Measurements from ENCODE around the gene PLRG1.

Gene PLRG1

DNA sequence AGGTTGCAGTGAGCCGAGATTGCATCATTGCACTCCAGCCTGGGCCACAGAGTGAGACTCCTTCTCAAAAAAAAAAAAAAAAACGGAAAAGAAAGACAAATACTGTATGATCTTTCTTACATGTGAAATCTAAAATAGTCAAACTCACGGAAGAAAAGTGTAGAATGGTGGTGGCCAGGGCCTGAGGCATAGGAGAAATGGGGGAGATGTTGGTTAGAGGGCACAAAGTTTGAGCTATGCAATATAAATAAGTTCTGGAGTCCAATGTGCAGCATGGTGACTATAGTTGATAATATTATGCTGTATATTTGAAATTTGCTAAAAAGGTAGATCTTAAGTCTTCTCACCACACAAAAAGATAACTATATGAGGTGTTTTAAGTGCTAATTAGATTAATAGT, 41.7 kb upstream of the PLRG1 start:
- DNase-seq, result no peak
- Histone ChIP-seq H3K27ac (no peak overlapping the region), H3K36me3 (no peaks in the 10 kb centered on the region), H3K4me3 (ENCODE audit: low read depth, low read length) (no peak overlapping the region), H3K9me3 (ENCODE audit: severe bottlenecking) (no peaks in the 10 kb centered on the region), H3K27me3 (ENCODE audit: insufficient read depth, low read depth, severe bottlenecking) (no peaks in the 10 kb centered on the region)
- TF ChIP-seq, protein P1, sequence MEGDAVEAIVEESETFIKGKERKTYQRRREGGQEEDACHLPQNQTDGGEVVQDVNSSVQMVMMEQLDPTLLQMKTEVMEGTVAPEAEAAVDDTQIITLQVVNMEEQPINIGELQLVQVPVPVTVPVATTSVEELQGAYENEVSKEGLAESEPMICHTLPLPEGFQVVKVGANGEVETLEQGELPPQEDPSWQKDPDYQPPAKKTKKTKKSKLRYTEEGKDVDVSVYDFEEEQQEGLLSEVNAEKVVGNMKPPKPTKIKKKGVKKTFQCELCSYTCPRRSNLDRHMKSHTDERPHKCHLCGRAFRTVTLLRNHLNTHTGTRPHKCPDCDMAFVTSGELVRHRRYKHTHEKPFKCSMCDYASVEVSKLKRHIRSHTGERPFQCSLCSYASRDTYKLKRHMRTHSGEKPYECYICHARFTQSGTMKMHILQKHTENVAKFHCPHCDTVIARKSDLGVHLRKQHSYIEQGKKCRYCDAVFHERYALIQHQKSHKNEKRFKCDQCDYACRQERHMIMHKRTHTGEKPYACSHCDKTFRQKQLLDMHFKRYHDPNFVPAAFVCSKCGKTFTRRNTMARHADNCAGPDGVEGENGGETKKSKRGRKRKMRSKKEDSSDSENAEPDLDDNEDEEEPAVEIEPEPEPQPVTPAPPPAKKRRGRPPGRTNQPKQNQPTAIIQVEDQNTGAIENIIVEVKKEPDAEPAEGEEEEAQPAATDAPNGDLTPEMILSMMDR (IDR thresholded peaks at IDR 0.05; ENCODE audit: low read depth, low read length), result no peak

- no peak for DNase-seq
- H3K36me3 ChIP-seq, result no peaks in the 10 kb centered on the region
- H3K4me3 ChIP-seq (ENCODE audit: low read depth, low read length), result no peak within 1 kb of the TSS
- H3K27me3 ChIP-seq (ENCODE audit: insufficient read depth, low read depth, severe bottlenecking), result no peaks in the 10 kb centered on the region
- TF ChIP-seq, protein P1 (IDR thresholded peaks at IDR 0.05; ENCODE audit: low read depth, low read length), result no peak
- H3K9me3 ChIP-seq (ENCODE audit: severe bottlenecking), result no peaks in the 10 kb centered on the region
- no peak within 1 kb of the TSS for H3K27ac ChIP-seq
Observed at GRCh38 chr4:154590329-154591006, 40.3 kb upstream of the PLRG1 start, which contains the start of gene FGA. TSS of gene FGA (minus strand) at chr4:154590742. CDS start at chr4:154590687, 55 bp downstream.

- Histone ChIP-seq H3K36me3 (no peaks in the 10 kb centered on the region), H3K9me3 (ENCODE audit: severe bottlenecking) (no peaks in the 10 kb centered on the region), H3K27me3 (ENCODE audit: insufficient read depth, low read depth, severe bottlenecking) (no peaks in the 10 kb centered on the region), H3K4me3 (ENCODE audit: low read depth, low read length) (no peak overlapping the region), H3K27ac (no peak overlapping the region)
- no peak for DNase-seq
- TF ChIP-seq, protein P1 (IDR thresholded peaks at IDR 0.05; ENCODE audit: low read depth, low read length), result no peak
Observed at GRCh38 chr4:154589296-154590197, 39.3 kb upstream of the PLRG1 start.

DNA sequence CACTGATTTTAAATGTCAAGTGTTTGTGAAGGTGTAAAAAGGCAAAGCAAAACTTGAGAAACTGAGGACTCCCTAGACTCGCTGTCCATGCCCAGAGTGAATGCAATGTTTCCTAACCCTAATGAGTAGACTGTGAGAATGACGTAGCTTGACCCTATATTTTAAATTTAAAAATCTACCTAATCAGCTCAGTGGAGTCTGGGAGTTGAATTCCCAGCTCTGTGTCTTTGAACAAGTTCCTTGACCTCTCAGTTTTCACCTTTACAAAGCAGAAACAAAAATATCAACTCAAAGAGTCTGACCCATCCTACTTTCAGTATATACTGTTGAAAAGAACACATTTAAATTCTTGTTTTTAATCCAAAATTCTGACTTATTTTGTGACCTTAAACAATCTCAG, 38.0 kb upstream of the PLRG1 start:
- H3K27me3 ChIP-seq (ENCODE audit: insufficient read depth, low read depth, severe bottlenecking), result no peaks in the 10 kb centered on the region
- H3K36me3 ChIP-seq, result no peaks in the 10 kb centered on the region
- TF ChIP-seq, protein P1 (IDR thresholded peaks at IDR 0.05; ENCODE audit: low read depth, low read length), result no peak
- no peak overlapping the region for H3K27ac ChIP-seq
- H3K4me3 ChIP-seq (ENCODE audit: low read depth, low read length), result no peak overlapping the region
- H3K9me3 ChIP-seq (ENCODE audit: severe bottlenecking), result no peaks in the 10 kb centered on the region
- no peak for DNase-seq

DNA sequence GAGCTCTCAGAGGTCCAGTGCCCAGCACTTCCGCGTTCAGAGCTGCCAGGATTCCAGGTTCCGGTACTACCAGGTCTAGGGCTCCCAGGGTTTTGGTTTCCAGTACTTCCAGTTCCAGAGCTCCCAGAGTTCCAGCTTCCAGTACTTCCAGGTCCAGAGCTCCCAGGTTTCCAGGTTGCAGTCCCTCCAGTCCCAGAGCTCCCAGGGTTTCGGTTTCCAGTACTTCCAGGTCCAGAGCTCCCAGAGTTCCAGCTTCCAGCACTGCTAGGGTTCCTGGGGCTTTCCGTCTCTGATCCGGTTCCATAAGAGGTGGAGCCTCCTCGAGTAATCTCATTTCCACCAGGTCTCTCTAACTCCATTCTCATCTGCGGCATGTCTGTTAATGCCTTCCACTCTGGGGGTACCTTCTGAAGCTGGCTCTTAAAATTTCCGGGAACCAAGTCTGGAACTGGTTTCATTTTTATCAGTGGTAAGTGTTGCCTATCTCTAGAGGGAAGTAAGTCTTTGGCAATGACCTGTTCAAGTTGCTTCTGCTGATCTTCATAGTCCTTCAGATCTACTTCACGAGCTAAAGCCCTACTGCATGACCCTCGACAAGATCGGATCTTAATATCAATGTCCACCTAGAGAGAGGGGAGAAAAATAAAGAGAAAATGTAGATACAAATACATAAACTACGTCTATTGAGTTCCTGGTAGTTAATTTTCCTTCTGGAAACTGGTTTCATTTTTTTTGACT, 36.3 kb upstream of the PLRG1 start:
- no peak overlapping the region for H3K27ac ChIP-seq
- H3K36me3 ChIP-seq, result no peaks in the 10 kb centered on the region
- no peaks in the 10 kb centered on the region for H3K9me3 ChIP-seq (ENCODE audit: severe bottlenecking)
- no peak overlapping the region for H3K4me3 ChIP-seq (ENCODE audit: low read depth, low read length)
- no peak for DNase-seq
- no peaks in the 10 kb centered on the region for H3K27me3 ChIP-seq (ENCODE audit: insufficient read depth, low read depth, severe bottlenecking)
- TF ChIP-seq, protein P1 (IDR thresholded peaks at IDR 0.05; ENCODE audit: low read depth, low read length), result no peak
